ENCODE measurements around the gene MEF2A. TPM values are rescaled to one million over a fixed set of nuclear protein-coding genes. Genes with fewer than 3 reads are reported as not detected.
A peak's percentile ranks its signal among the peaks of the same experiment; 100 is the strongest.

Gene MEF2A
- total and polyA plus RNA-seq, 2 donors (not counting 1 experiment from before 2014, with no cell fraction given): 44.0 to 102 TPM

- Histone ChIP-seq H3K4me1 (ENCODE audit: control insufficient read depth in 2 of 2, insufficient read depth in 2 of 2, low read length in 2 of 2) (peaks cover 15 to 30% of the 10 kb centered on the region in 2 donors), H3K27ac (ENCODE audit: low read length in 2 of 2) (no peak overlapping the region), H4K20me1 (ENCODE audit: control insufficient read depth, insufficient read depth, low read length, poor library complexity, severe bottlenecking) (no peaks in the 10 kb centered on the region), H3K4me2 (replicated peaks; ENCODE audit: low read depth, low read length, poor library complexity, severe bottlenecking) (no peak overlapping the region), H3K9ac (ENCODE audit: low read length) (no peak overlapping the region), H3K36me3 (replicated peaks in 1 of 2; ENCODE audit: control extremely low read depth in 1 of 2, control insufficient read depth in 1 of 2, extremely low read depth in 1 of 2, insufficient read depth in 2 of 2, low read length in 1 of 2) (no peaks in the 10 kb centered on the region), H3K4me3 (ENCODE audit: control extremely low read depth in 1 of 5, extremely low read depth in 1 of 5, insufficient read depth in 1 of 5, low read depth in 2 of 5, low read length in 4 of 5) (no peak overlapping the region), H3K79me2 (ENCODE audit: control insufficient read depth, insufficient read depth, low read length) (peaks cover 4% of the 10 kb centered on the region), H3K27me3 (replicated peaks in 1 of 4; ENCODE audit: control extremely low read depth in 1 of 4, control insufficient read depth in 3 of 4, insufficient read depth in 4 of 4, low read length in 3 of 4) (no peaks in the 10 kb centered on the region), H2AFZ (ENCODE audit: insufficient read depth, low read depth, low read length, poor library complexity, severe bottlenecking) (no peak overlapping the region), H3K9me3 (ENCODE audit: control extremely low read depth in 1 of 3, control insufficient read depth in 2 of 3, insufficient read depth in 1 of 3, low read length in 2 of 3) (no peaks in the 10 kb centered on the region)
- Mint-ChIP-seq H3K9me3 (ENCODE audit: insufficient read depth) (no peaks in the 10 kb centered on the region), H3K4me1 (peaks cover 36% of the 10 kb centered on the region), H3K4me3 (no peak overlapping the region), H3K27ac (peak overlapping the region; percentile 21), H3K27me3 (no peaks in the 10 kb centered on the region)
- ChIA-PET POLR2A (no interaction called here), CTCF (interaction anchor here (1.0 to 1.7 kb wide), 5 partner anchors 37 to 142 kb away, joined by 3 to 6 read pairs (median 3); no protein-coding TSS in a partner anchor)
- no peak for TF ChIP-seq EZH2 (IDR thresholded peaks at IDR 0.05; ENCODE audit: borderline replicate concordance, insufficient read depth, low read depth, low read length, poor library complexity, severe bottlenecking)
- no peak for TF ChIP-seq CTCF (IDR thresholded peaks at IDR 0.05)
- intact Hi-C loops (cut with micrococcal nuclease): no loop called here
- ATAC-seq (ENCODE audit: low read depth) (no peak), DNase-seq (no peak)
- 100% methylated on average over 7 of the region's 10 CpGs for WGBS (ENCODE audit: insufficient coverage)
Observed at GRCh38 chr15:99561476-99562230, 4.1 kb upstream of the MEF2A start.

GRCh38 chr15:99562238-99562637 lies 3.5 kb upstream of the MEF2A start:
- H3K4me2 ChIP-seq (replicated peaks; ENCODE audit: low read depth, low read length, poor library complexity, severe bottlenecking): no peak overlapping the region
- POLR2A ChIA-PET: no interaction called here
- H3K4me1 ChIP-seq (ENCODE audit: control insufficient read depth in 2 of 2, insufficient read depth in 2 of 2, low read length in 2 of 2): peaks cover 15 to 25% of the 10 kb centered on the region in 2 donors
- no CpG with 5 or more reads among the region's 2 CpGs for WGBS (ENCODE audit: insufficient coverage)
- peak overlapping the region; percentile 70 for H3K27ac Mint-ChIP-seq
- TF ChIP-seq CTCF (IDR thresholded peaks at IDR 0.05): no peak
- TF ChIP-seq EZH2 (IDR thresholded peaks at IDR 0.05; ENCODE audit: borderline replicate concordance, insufficient read depth, low read depth, low read length, poor library complexity, severe bottlenecking): no peak
- intact Hi-C loops (cut with micrococcal nuclease): no loop called here
- no peak overlapping the region for H3K27ac ChIP-seq (ENCODE audit: low read length in 2 of 2)
- H3K27me3 ChIP-seq (replicated peaks in 1 of 4; ENCODE audit: control extremely low read depth in 1 of 4, control insufficient read depth in 3 of 4, insufficient read depth in 4 of 4, low read length in 3 of 4): no peaks in the 10 kb centered on the region
- no peak overlapping the region for H2AFZ ChIP-seq (ENCODE audit: insufficient read depth, low read depth, low read length, poor library complexity, severe bottlenecking)
- H3K9ac ChIP-seq (ENCODE audit: low read length): no peak overlapping the region
- H3K27me3 Mint-ChIP-seq: no peaks in the 10 kb centered on the region
- no peaks in the 10 kb centered on the region for H3K36me3 ChIP-seq (replicated peaks in 1 of 2; ENCODE audit: control extremely low read depth in 1 of 2, control insufficient read depth in 1 of 2, extremely low read depth in 1 of 2, insufficient read depth in 2 of 2, low read length in 1 of 2)
- DNase-seq (no peak), ATAC-seq (ENCODE audit: low read depth) (no peak)
- peaks cover 10% of the 10 kb centered on the region for H3K79me2 ChIP-seq (ENCODE audit: control insufficient read depth, insufficient read depth, low read length)
- CTCF ChIA-PET: interaction anchor here (1.0 to 1.7 kb wide), 5 partner anchors 37 to 142 kb away, joined by 3 to 6 read pairs (median 3); no protein-coding TSS in a partner anchor
- H4K20me1 ChIP-seq (ENCODE audit: control insufficient read depth, insufficient read depth, low read length, poor library complexity, severe bottlenecking): no peaks in the 10 kb centered on the region
- no peak overlapping the region for H3K4me3 ChIP-seq (ENCODE audit: control extremely low read depth in 1 of 5, extremely low read depth in 1 of 5, insufficient read depth in 1 of 5, low read depth in 2 of 5, low read length in 4 of 5)
- H3K9me3 Mint-ChIP-seq (ENCODE audit: insufficient read depth): no peaks in the 10 kb centered on the region
- H3K4me1 Mint-ChIP-seq: peaks cover 34% of the 10 kb centered on the region
- H3K9me3 ChIP-seq (ENCODE audit: control extremely low read depth in 1 of 3, control insufficient read depth in 2 of 3, insufficient read depth in 1 of 3, low read length in 2 of 3): no peaks in the 10 kb centered on the region
- no peak overlapping the region for H3K4me3 Mint-ChIP-seq
